Inflammatory macrophage treated with lipopolysaccharide for 4 hours (primary cell): ENCODE data around the gene ZFPM1.

ENCODE experiments used
- DNase-seq: peaks from one replicate; pipeline ENCODE4 v3.0.0-alpha.2; 2020

The ZFPM1 gene

DNA sequence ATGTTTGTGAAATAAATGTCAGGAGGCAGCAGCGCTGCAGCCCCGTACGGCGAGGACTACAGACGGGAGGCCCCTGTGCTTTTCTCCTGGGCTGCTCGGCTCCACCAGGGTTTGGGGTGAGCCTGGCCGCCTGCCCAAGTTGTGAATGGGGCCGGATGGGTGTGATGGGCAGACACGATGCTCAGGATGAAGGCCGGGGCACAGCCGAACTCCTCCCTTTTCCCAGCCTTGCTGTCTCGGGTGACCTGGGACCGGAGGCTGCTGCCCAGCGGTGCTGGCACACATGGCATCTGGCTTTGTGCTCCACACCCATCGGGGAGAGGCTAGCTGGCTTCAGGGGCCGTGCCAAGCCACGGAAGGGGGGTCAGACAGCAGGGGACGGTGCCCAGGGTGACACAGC, 34.2 kb upstream of the ZFPM1 start:
- DNase-seq: no peak

GRCh38 chr16:88419790-88420189, 33.3 kb upstream of the ZFPM1 start:
- no peak for DNase-seq

GRCh38 chr16:88420496-88420895, 32.6 kb upstream of the ZFPM1 start:
- DNase-seq: no peak

GRCh38 chr16:88421301-88421700, 31.8 kb upstream of the ZFPM1 start:
- no peak for DNase-seq

- no peak for DNase-seq
These were observed 31.1 kb upstream of the ZFPM1 start for GRCh38 chr16:88421871-88422433.

DNA sequence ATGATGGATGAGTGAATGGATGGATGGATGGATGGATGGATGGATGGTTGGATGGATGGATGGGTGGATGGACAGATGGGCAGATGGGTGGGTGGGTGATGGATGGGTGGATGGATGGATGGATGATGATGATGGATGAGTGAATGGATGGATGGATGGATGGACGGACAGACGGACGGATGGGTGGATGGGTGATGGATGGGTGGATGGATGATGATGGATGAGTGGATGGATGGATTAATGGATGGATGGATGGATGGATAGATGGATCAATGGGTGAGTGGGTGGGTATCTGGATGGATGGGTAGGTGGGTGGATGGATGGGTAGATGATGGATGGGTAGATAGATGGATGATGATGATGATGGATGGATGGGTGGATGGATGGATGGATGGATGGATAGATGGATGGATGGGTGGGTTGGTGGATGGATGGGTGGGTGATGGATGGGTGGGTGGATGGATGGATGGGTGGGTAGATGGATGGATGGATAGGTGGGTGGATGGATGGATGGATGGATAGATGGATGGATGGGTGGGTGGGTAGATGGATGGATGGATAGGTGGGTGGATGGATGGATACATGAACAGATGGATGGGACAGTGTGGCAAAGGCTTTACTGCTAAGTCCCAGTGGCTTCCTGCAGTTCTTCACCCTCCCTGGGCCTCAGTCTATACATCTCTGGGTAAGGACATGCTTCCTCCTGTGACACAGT, 30.2 kb upstream of the ZFPM1 start:
- DNase-seq: no peak

GRCh38 chr16:88423448-88423850, 29.6 kb upstream of the ZFPM1 start:
- DNase-seq: no peak

DNA sequence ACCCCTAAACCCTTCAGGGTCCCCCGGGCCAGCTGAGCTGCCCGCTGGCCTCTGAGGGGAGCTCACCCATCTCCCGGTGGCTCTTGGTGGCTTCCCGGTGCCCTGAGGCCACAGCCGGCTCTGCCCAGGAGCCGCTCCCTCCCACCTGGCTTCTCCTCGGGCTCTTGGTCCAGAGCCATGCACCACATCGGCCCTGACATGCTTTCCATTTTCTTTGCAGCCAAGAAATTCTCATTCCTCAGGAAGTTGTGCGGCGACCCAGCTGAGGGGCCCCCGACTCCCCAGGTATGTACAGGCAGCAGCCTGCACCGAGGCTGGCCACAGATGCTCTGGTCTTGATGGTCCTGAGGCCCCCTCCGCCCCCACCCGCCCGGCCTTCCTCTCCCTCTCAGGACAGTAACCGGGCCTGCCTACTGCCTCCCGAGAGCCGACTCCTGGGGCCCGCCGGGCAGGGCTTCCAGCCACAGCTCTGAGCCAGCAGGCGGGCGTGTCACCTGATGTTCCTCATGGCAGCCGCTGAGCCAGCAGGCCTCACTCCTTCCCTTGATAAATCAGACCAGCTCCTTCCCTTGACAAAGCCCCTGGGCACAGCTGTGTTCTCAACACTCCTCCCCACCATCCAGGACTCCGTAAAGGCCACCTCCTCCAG, 28.4 kb upstream of the ZFPM1 start:
- DNase-seq: no peak

GRCh38 chr16:88426018-88426417, 27.1 kb upstream of the ZFPM1 start:
- DNase-seq: no peak

- no peak for DNase-seq
These were observed 25.7 kb upstream of the ZFPM1 start for GRCh38 chr16:88427376-88427775.

DNA sequence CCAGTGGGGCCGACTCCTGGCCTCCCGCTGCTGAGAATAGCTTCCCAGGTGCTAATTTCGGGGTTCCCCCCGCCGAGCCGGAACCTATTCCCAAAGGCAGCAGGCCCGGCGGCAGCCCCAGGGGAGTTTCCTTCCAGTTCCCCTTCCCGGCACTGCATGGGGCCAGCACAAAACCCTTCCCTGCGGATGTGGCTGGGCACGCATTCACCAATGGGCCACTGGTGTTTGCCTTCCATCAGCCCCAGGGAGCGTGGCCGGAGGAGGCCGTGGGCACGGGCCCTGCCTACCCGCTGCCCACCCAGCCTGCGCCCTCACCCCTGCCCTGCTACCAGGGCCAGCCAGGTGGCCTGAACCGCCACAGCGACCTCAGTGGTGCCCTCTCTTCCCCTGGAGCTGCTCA, 24.9 kb upstream of the ZFPM1 start:
- no peak for DNase-seq

DNA sequence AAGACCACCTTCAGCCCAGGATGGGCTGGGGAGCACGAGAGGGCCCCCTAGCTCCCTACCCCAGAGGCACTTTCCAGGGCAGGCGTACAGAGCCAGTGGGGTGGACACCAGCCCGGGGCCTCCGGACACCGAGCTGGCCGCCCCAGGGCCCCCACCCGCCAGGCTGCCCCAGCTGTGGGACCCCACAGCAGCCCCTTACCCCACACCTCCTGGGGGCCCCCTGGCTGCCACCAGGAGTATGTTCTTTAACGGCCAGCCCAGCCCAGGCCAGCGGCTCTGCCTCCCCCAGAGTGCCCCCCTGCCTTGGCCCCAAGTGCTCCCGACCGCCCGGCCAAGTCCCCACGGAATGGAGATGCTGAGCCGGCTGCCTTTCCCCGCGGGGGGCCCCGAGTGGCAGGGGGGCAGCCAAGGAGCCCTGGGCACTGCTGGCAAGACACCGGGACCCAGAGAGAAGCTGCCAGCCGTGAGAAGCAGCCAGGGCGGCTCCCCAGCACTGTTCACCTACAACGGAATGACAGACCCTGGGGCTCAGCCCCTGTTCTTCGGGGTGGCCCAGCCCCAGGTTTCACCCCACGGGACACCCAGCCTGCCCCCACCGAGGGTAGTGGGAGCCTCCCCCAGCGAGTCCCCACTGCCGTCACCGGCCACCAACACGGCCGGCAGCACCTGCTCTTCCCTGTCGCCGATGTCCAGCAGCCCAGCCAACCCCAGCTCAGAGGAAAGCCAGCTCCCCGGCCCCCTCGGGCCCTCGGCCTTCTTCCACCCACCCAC, 24.3 kb upstream of the ZFPM1 start:
- DNase-seq: no peak

GRCh38 chr16:88429387-88430184, 23.5 kb upstream of the ZFPM1 start:
- no peak for DNase-seq

GRCh38 chr16:88430185-88430523, 22.9 kb upstream of the ZFPM1 start:
- no peak for DNase-seq

DNA sequence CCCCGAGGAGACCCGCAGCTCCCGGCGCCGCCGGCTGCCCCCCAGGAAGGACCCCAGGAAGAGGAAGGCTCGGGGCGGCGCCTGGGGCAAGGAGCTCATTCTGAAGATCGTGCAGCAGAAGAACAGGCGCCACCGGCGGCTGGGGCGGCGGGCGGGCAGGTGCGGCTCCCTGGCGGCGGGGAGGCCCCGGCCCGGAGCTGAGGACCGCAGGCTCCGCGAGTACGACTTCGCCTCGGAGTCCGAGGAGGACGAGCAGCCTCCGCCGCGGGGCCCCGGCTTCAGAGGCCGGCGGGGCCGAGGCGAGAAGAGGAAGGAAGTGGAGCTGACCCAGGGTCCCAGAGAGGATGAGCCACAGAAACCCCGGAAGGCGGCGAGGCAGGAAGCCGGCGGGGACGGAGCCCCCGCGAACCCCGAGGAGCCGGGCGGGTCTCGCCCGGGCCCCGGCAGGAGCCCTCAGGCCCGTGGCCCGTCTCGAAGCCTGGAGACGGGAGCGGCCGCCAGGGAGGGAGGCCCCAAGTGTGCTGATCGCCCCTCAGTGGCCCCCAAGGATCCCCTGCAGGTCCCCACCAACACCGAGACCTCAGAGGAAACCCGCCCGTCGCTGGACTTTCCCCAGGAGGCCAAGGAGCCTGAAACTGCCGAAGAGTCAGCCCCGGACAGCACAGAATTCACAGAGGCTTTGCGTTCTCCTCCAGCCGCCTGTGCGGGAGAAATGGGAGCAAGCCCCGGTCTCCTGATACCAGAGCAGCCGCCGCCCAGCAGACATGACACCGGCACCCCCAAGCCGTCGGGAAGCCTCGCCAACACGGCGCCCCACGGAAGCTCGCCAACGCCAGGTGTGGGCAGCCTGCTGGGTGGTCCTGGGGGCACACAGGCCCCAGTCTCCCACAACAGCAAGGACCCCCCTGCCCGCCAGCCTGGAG, 22.3 kb upstream of the ZFPM1 start:
- DNase-seq: peak; percentile 60

DNA sequence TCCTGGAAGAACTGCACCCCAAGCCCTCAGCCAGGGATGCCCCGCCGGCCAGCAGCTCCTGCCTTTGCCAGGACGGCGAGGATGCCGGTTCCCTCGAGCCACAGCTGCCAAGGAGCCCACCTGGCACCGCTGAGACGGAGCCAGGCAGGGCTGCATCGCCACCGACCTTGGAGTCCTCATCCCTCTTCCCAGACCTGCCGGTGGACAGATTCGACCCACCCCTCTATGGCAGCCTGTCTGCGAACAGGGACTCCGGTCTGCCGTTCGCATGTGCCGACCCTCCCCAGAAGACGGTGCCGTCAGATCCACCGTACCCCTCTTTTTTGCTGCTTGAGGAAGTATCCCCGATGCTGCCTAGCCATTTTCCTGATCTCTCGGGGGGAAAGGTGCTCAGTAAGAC, 21.4 kb upstream of the ZFPM1 start:
- no peak for DNase-seq

- DNase-seq: no peak
These were observed 20.9 kb upstream of the ZFPM1 start for GRCh38 chr16:88432174-88432573.

DNA sequence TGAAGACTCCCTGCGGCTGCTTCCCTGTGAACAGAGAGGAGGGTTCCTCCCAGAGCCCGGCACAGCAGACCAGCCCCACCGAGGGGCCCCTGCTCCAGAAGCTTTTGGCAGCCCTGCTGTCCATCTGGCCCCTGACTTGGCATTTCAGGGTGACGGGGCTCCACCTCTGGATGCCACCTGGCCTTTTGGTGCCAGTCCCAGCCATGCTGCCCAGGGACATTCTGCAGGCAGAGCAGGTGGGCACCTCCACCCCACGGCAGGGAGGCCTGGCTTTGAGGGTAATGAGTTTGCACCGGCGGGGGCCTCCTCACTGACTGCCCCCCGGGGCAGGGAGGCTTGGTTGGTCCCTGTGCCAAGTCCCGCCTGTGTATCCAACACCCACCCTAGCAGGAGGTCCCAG, 20.3 kb upstream of the ZFPM1 start:
- DNase-seq: no peak

GRCh38 chr16:88433632-88434352, 19.3 kb upstream of the ZFPM1 start:
- DNase-seq: no peak

GRCh38 chr16:88434353-88434690, 18.8 kb upstream of the ZFPM1 start:
- no peak for DNase-seq

- DNase-seq: no peak
These were observed 18.3 kb upstream of the ZFPM1 start for GRCh38 chr16:88434746-88435145.
